OCI-LY7 (cell line): Measurements from ENCODE around the gene BTG2. TPM values are rescaled to one million over a fixed set of nuclear protein-coding genes. Genes with fewer than 3 reads are reported as not detected.

ENCODE experiments used
- BruUV-seq: library from RNA; stranded (reverse); fragments of 400-500 nt; replicated peaks from 2 replicates; lab custom pipeline; 2021; lab: Mats Ljungman, UMichigan
- CTCF ChIA-PET: fragments of 300-600 bp; sonication (Branson Sonifier 250); formaldehyde crosslinking; loops from one replicate; lab custom pipeline; 2022; ENCODE audit warnings: antibody characterized with exemption; ENCODE audit not compliant: unreplicated experiment; lab: Charles Lee
- POLR2A ChIA-PET: fragments of 300-600 bp; sonication (Branson Sonifier 250); formaldehyde crosslinking; loops from one replicate; lab custom pipeline; 2022; ENCODE audit warnings: antibody characterized with exemption; lab: Charles Lee
- DNase-seq: peaks from one replicate; pipeline ENCODE4 v3.0.0-alpha.2; 2015; ENCODE audit warnings: low spot score
- H2AFZ ChIP-seq: fragments of 200-600 bp; sonication (generic), shearing (Covaris generic); 2 replicates; pipeline ENCODE4 v1.6.1; 2014; ENCODE audit warnings: mild to moderate bottlenecking, antibody characterized with exemption, low read length, moderate library complexity
- H3K27ac ChIP-seq: fragments of 200-600 bp; sonication (generic); 2 replicates; pipeline ENCODE4 v1.5.1; 2014; ENCODE audit warnings: mixed run types, low read depth, mild to moderate bottlenecking, moderate library complexity, low read length, inconsistent platforms; ENCODE audit not compliant: poor library complexity, severe bottlenecking
- H3K36me3 ChIP-seq: fragments of 200-600 bp; sonication (generic); 2 replicates; pipeline ENCODE4 v1.6.1; 2014; ENCODE audit warnings: mild to moderate bottlenecking, antibody characterized with exemption, low read length, moderate library complexity, mixed read lengths; ENCODE audit not compliant: insufficient read depth
- H3K4me1 ChIP-seq: fragments of 200-600 bp; sonication (generic); 2 replicates; pipeline ENCODE4 v1.5.1; 2014; ENCODE audit warnings: mild to moderate bottlenecking, low read length; ENCODE audit not compliant: insufficient read depth, poor library complexity, severe bottlenecking
- H3K4me2 ChIP-seq: fragments of 200-600 bp; sonication (generic); 2 replicates; pipeline ENCODE4 v1.6.1; 2014; ENCODE audit warnings: mild to moderate bottlenecking, low read length
- H3K4me3 ChIP-seq: fragments of 200-600 bp; sonication (generic); 2 replicates; pipeline ENCODE4 v1.5.1; 2014; ENCODE audit warnings: mild to moderate bottlenecking, low read depth, low read length; ENCODE audit not compliant: poor library complexity, severe bottlenecking
- H3K79me2 ChIP-seq: fragments of 200-600 bp; sonication (generic); 2 replicates; pipeline ENCODE4 v1.6.1; 2016; ENCODE audit warnings: low read depth, mild to moderate bottlenecking, low read length, moderate library complexity, mixed read lengths; ENCODE audit not compliant: insufficient read depth
- H3K9me2 ChIP-seq: fragments of 200-600 bp; sonication (generic); 2 replicates; pipeline ENCODE4 v1.6.1; 2016; ENCODE audit warnings: mild to moderate bottlenecking, low read length, mixed read lengths; ENCODE audit not compliant: insufficient read depth
- H3K9me3 ChIP-seq: fragments of 200-600 bp; sonication (generic); 2 replicates; pipeline ENCODE4 v1.6.1; 2014; ENCODE audit warnings: mild to moderate bottlenecking, mixed run types, low read length, mixed read lengths
- H4K20me1 ChIP-seq: fragments of 200-600 bp; sonication (generic); 2 replicates; pipeline ENCODE4 v1.6.1; 2014; ENCODE audit warnings: mild to moderate bottlenecking, antibody characterized with exemption, low read length, moderate library complexity, mixed read lengths; ENCODE audit not compliant: insufficient read depth
- EZH2phosphoT487 ChIP-seq: fragments of 200-600 bp; sonication (generic); IDR thresholded peaks from 2 replicates; pipeline ENCODE4 v1.6.1; 2018; ENCODE audit warnings: low read depth, borderline replicate concordance, mild to moderate bottlenecking, mixed run types, antibody characterized with exemption, low read length, moderate library complexity, mixed read lengths
- intact Hi-C: fragments of 100-400 bp; cut with micrococcal nuclease; formaldehyde crosslinking; loops from one replicate; pipeline ENCODE4 v1.10.0; 2022; ENCODE audit not compliant: unreplicated experiment
- total RNA-seq, 2 experiments: library from RNA; depleted of rRNA in 1 of 2; stranded (reverse); fragments of >200 nt in 1 of 2; shearing (Covaris generic) in 1 of 2; gene quantifications; 2 replicates each; pipeline ENCODE4 v1.2.3, GENCODE V29; 2014 to 2022
- TF ChIP-seq, protein P1 (sequence below): fragments of 200-600 bp; sonication (generic); conservative IDR thresholded peaks from 2 replicates; pipeline ENCODE4 v1.5.1; 2014; ENCODE audit warnings: mild to moderate bottlenecking, antibody characterized with exemption, low read length, moderate library complexity, mixed read lengths

Gene BTG2
- total RNA-seq, 2 experiments from 2014 or later: 99.5 to 156 TPM

- peaks cover 5% of the 10 kb centered on the region; the same call in 1 of the 2 replicates for H3K79me2 ChIP-seq
Measured at GRCh38 chr1:203270448-203270847, 34.9 kb upstream of the BTG2 start.

DNA sequence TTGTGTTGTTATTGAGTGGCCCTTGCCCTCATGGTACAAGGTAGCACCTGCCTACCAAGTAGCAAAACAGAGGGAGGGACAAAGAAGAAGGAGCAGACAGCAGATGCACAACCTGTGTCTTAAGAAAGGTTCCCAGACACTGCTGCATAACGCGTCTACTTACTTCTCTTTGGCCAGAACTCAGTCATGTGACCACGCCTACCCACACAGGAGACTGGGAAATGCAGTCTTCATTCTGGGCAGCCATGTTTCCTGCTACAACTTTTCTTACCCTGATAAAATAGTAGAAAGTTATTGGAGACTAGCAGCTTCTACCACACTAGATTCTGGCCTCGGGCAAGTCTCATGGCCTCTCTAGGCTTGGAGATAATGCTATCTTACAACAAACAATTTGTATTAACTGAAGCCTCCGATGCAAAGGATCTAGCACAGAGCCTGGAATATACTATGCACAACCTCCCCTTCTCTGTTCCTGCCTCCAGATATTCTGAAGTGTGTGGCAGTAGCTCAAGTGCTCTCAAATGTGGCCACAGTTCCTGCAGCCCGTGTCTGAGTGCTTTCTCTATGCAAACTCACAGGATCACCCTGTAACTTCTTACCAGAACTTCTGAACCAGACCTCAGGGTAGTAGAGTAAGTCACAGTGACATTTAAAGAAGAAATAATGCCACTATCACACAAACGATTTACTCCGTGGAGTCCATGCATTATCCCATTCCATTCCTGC, 34.1 kb upstream of the BTG2 start:
- H3K4me1 ChIP-seq: peaks cover 91% of the 10 kb centered on the region
- H3K27ac ChIP-seq: peak overlapping the region; percentile 88
- CTCF ChIA-PET: interaction anchor here (0.8 to 2.0 kb wide), 5 partner anchors 8 to 75 kb away, joined by 3 to 6 read pairs (median 3); no protein-coding TSS in a partner anchor
- DNase-seq: peak; percentile 88
- H3K9me3 ChIP-seq: no peaks in the 10 kb centered on the region
- POLR2A ChIA-PET: interaction anchor here (0.7 to 3.6 kb wide), 10 partner anchors 24 to 217 kb away, joined by 3 to 26 read pairs (median 4); no protein-coding TSS in a partner anchor
- no peaks in the 10 kb centered on the region for H3K9me2 ChIP-seq
- H3K4me3 ChIP-seq: peak overlapping the region; percentile 21
- BruUV-seq: no TSS peak
- H2AFZ ChIP-seq: peak overlapping the region; percentile 64; the same call in 1 of the 2 replicates
- H3K4me2 ChIP-seq: peak overlapping the region; percentile 96
- no peak for TF ChIP-seq EZH2phosphoT487
- TF ChIP-seq, protein P1, sequence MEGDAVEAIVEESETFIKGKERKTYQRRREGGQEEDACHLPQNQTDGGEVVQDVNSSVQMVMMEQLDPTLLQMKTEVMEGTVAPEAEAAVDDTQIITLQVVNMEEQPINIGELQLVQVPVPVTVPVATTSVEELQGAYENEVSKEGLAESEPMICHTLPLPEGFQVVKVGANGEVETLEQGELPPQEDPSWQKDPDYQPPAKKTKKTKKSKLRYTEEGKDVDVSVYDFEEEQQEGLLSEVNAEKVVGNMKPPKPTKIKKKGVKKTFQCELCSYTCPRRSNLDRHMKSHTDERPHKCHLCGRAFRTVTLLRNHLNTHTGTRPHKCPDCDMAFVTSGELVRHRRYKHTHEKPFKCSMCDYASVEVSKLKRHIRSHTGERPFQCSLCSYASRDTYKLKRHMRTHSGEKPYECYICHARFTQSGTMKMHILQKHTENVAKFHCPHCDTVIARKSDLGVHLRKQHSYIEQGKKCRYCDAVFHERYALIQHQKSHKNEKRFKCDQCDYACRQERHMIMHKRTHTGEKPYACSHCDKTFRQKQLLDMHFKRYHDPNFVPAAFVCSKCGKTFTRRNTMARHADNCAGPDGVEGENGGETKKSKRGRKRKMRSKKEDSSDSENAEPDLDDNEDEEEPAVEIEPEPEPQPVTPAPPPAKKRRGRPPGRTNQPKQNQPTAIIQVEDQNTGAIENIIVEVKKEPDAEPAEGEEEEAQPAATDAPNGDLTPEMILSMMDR: no peak
- intact Hi-C loops: no loop called here
- no peaks in the 10 kb centered on the region for H3K36me3 ChIP-seq
- no peaks in the 10 kb centered on the region for H4K20me1 ChIP-seq
- H3K79me2 ChIP-seq: peaks cover 5% of the 10 kb centered on the region; the same call in 1 of the 2 replicates

More at GRCh38 chr1:203270448-203270847, 34.9 kb upstream of the BTG2 start:
- no TSS peak for BruUV-seq
- Histone ChIP-seq H3K4me2 (peak overlapping the region; percentile 96), H3K4me3 (no peak overlapping the region), H3K9me2 (no peaks in the 10 kb centered on the region), H3K36me3 (no peaks in the 10 kb centered on the region), H4K20me1 (no peaks in the 10 kb centered on the region), H3K4me1 (peaks cover 90% of the 10 kb centered on the region), H3K9me3 (no peaks in the 10 kb centered on the region), H2AFZ (peak overlapping the region; percentile 64; the same call in 1 of the 2 replicates), H3K27ac (peak overlapping the region; percentile 88)
- intact Hi-C loops: no loop called here
- POLR2A ChIA-PET: interaction anchor here (0.7 to 3.6 kb wide), 7 partner anchors 29 to 218 kb away, joined by 3 to 26 read pairs (median 3); no protein-coding TSS in a partner anchor
- no peak for DNase-seq
- no peak for TF ChIP-seq EZH2phosphoT487
- TF ChIP-seq, protein P1: peak; percentile 38; the same call in 1 of the 2 replicates
- CTCF ChIA-PET: interaction anchor here (0.8 to 2.0 kb wide), 5 partner anchors 8 to 76 kb away, joined by 3 to 6 read pairs (median 3); no protein-coding TSS in a partner anchor
